ENCODE measurements around the gene MEGF11. TPM values are rescaled to one million over a fixed set of nuclear protein-coding genes. Genes with fewer than 3 reads are reported as not detected.

MEGF11 gene
- total and polyA plus RNA-seq, 10 donors, result 0.02 to 0.61 (median 0.23) TPM; not detected in 4

DNA sequence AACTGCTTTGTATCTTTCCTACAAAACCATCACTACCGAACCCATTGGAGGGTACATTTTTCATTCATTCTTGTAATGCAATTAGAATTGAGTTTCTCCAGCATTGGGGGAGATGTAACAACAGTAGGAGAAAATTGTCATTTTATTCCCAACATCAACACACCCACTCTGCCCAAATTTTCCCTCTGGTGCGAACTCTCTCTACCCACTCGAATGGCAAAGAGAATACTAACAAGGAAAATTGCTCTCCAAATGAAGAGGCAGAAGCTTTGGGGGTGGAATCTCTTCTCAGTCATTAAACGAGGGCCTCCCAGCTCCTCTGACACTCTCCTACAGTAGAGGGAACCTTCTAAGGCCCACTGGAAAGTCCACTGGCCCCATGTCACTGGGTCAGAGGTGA, 135.7 kb downstream of the MEGF11 start:
- Histone ChIP-seq H3K4me1 (no peaks in the 10 kb centered on the region), H3K27me3 (replicated peaks in 1 of 7) (peaks cover 0 to 28% (median 0%) of the 10 kb centered on the region in 7 donors), H3K4me3 (no peak overlapping the region), H3K9me3 (no peaks in the 10 kb centered on the region), H3K36me3 (no peaks in the 10 kb centered on the region), H3K27ac (no peak overlapping the region)
- 74 to 89% (median 85%) methylated on average over 4 of the region's 4 CpGs for WGBS, 5 donors
- no peak for DNase-seq
- TF ChIP-seq POLR2A (IDR thresholded peaks at IDR 0.05) (no peak), POLR2AphosphoS5 (IDR thresholded peaks at IDR 0.05) (no peak)
- TF ChIP-seq, protein P1, sequence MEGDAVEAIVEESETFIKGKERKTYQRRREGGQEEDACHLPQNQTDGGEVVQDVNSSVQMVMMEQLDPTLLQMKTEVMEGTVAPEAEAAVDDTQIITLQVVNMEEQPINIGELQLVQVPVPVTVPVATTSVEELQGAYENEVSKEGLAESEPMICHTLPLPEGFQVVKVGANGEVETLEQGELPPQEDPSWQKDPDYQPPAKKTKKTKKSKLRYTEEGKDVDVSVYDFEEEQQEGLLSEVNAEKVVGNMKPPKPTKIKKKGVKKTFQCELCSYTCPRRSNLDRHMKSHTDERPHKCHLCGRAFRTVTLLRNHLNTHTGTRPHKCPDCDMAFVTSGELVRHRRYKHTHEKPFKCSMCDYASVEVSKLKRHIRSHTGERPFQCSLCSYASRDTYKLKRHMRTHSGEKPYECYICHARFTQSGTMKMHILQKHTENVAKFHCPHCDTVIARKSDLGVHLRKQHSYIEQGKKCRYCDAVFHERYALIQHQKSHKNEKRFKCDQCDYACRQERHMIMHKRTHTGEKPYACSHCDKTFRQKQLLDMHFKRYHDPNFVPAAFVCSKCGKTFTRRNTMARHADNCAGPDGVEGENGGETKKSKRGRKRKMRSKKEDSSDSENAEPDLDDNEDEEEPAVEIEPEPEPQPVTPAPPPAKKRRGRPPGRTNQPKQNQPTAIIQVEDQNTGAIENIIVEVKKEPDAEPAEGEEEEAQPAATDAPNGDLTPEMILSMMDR (IDR thresholded peaks at IDR 0.05 in 8 of 11, conservative IDR thresholded peaks at IDR 0.05 in 3 of 11), result no peak
- intact Hi-C loops (cut with DNase I; ENCODE audit: low total_unique reads), result no loop called here

DNA sequence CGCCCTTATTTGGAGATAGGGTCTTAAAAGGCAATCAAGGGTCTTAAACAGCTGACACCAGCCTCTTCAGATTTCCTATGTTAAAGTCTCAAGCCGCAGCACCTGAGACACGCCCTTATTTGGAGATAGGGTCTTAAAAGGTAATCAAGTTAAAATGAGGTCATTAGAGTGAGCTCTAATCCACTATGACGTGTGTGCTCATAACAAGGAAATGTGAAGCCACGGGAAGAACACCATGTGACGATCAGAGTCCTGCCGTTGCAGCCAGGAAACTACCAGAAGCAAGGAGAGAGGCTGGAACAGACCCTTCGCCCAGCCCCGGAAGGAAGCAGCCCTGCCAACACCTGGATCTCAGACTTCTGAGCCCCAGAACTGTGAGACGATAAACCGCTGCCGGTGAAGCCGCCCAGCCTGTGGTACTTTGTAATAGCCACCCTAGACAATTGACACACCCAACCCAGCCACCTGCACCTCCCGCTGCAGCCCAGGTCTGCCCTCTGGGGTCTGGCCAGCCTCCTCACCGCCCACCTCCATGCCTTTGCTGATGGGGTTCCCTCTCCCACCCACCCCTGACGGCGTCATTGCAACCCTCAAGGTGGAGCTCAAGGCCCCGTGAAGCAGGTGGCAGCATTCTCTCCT, 137.9 kb downstream of the MEGF11 start:
- intact Hi-C loops (cut with DNase I; ENCODE audit: low total_unique reads), result no loop called here
- DNase-seq, result peak; percentile 61
- WGBS, 5 donors, result 44 to 60% (median 56%) methylated on average over 18 of the region's 18 CpGs
- no peaks in the 10 kb centered on the region for H3K9me3 ChIP-seq
- no peak overlapping the region for H3K4me3 ChIP-seq
- no peak overlapping the region for H3K27ac ChIP-seq
- H3K4me1 ChIP-seq, result no peaks in the 10 kb centered on the region
- no peaks in the 10 kb centered on the region for H3K36me3 ChIP-seq
- TF ChIP-seq POLR2A (IDR thresholded peaks at IDR 0.05) (no peak), POLR2AphosphoS5 (IDR thresholded peaks at IDR 0.05) (no peak)
- TF ChIP-seq, protein P1 (IDR thresholded peaks at IDR 0.05 in 8 of 11, conservative IDR thresholded peaks at IDR 0.05 in 3 of 11), result no peak
- H3K27me3 ChIP-seq (replicated peaks in 1 of 7), result peaks cover 0 to 36% (median 0%) of the 10 kb centered on the region in 7 donors

DNA sequence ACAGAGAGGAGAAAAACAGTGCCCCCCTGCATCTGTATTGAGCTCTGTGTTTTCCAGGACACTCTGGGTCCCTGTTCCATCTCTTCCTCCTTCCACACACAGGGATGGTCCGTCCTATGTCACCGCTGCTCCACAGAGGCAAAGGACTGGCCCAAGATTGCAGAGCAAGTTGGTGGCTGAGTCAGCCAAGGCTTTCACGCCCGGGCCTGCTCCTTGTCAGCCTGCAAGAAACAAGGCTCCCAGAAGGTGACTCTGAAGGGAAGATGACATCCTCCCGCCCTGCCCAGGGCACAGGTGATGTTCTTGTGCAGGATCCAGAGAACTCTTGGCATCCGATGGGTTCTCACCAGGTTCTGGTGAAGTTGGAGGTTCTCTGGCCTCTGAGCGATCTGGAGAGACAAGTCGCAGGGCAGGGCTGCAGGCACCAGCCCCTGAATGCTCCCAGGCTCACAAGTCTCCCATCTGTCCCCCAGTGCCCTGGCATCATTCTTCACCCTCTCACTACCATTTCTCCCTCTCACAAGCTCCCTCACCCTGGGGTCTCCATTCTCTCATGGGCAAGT, 138.6 kb downstream of the MEGF11 start:
- peak; percentile 49 for DNase-seq
- Histone ChIP-seq H3K9me3 (no peaks in the 10 kb centered on the region), H3K27ac (no peak overlapping the region), H3K4me1 (no peaks in the 10 kb centered on the region), H3K36me3 (no peaks in the 10 kb centered on the region), H3K4me3 (no peak overlapping the region), H3K27me3 (replicated peaks in 1 of 7) (peaks cover 0 to 37% (median 0%) of the 10 kb centered on the region in 7 donors)
- intact Hi-C loops (cut with DNase I; ENCODE audit: low total_unique reads), result no loop called here
- WGBS, 5 donors, result 82 to 91% (median 90%) methylated on average over 8 of the region's 8 CpGs
- TF ChIP-seq, protein P1 (IDR thresholded peaks at IDR 0.05 in 8 of 11, conservative IDR thresholded peaks at IDR 0.05 in 3 of 11), result no peak
- no peak for TF ChIP-seq POLR2A (IDR thresholded peaks at IDR 0.05)
- no peak for TF ChIP-seq POLR2AphosphoS5 (IDR thresholded peaks at IDR 0.05)

DNA sequence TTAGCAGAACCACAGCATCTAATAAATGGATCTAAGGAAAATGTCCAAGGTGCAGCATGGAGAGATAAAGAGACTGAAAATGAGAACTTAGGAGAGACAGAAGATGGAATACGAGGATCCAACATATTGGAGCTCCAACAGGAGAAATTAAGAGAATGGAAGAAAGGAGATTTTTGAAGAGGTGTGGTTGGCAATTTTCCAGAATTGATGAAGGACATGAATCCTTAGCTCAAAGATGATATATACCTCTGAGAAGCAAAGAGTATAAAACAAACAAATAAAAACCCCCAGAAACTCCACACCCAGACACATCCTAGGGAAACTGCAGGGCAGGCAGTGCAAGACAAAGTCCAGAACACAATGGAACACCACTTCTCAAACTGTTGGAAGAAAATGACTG, 141.2 kb downstream of the MEGF11 start:
- no peak for DNase-seq
- no peak for TF ChIP-seq POLR2A (IDR thresholded peaks at IDR 0.05)
- TF ChIP-seq, protein P1 (IDR thresholded peaks at IDR 0.05 in 8 of 11, conservative IDR thresholded peaks at IDR 0.05 in 3 of 11), result no peak
- no peak for TF ChIP-seq POLR2AphosphoS5 (IDR thresholded peaks at IDR 0.05)
- intact Hi-C loops (cut with DNase I; ENCODE audit: low total_unique reads), result no loop called here
- Histone ChIP-seq H3K27ac (no peak overlapping the region), H3K27me3 (replicated peaks in 1 of 7) (peaks cover 0 to 59% (median 0%) of the 10 kb centered on the region in 7 donors), H3K4me1 (no peaks in the 10 kb centered on the region), H3K36me3 (no peaks in the 10 kb centered on the region), H3K9me3 (no peaks in the 10 kb centered on the region), H3K4me3 (no peak overlapping the region)
- WGBS, 5 donors, result 76 to 91% (median 83%) methylated on average over 1 of the region's 1 CpG
